ENCODE results near the gene IFI6. TPM values are rescaled to one million over a fixed set of nuclear protein-coding genes. Genes with fewer than 3 reads are reported as not detected.

The IFI6 gene
- total and polyA plus RNA-seq, 2 of the 8 experiments (the other 6 are each of a cell fraction or from before 2014, with no cell fraction given), result 6.1 to 13.2 TPM

DNA sequence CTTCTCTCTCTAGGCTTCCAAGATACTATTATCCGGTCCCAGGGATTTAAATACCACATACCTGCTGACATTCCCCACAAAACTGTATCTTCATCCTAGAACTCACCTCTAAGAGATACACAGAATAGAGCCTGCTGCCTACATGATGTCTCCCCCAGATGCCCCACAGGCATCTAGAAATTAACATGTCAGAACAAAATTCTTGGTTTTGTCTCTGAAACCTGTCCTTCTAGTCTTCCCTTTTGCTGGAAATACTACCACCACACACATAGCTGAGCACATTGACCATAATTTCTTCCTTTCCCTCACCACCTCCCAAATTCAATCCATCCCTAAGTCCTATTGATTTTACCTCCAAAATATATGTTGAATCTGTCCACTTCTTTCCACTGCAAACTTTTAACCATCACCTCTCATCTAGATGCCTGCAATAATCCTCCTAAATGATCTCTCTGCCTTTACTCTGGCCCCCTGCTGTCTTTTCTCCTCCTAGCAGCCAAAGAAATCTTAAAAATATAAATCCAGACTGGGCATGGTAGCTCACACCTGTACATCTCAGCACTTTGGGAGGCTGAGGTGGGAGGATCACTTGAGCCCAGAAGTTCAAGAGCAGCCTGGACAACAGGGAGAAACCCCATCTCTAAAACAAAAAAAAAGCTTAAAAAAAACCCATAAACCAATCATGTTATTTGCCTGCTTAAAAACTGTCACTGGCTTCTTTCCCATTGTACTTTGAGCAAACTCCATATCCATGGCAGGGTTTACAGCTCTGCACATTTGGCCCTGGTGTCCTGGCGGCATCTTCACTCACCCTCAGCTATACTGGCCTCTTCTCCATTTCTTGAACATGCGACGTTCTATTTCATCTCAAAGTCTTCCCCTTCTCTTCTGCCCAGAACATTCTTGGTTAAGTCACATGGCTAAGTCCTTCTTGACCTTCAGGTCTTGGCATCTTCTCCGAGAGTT is 47.6 kb upstream of the IFI6 start:
- no peaks in the 10 kb centered on the region for H4K20me1 ChIP-seq (replicated peaks in 1 of 2; ENCODE audit: control insufficient read depth in 1 of 2, insufficient read depth in 2 of 2, low read length in 2 of 2)
- no peak overlapping the region for H3K23ac ChIP-seq (ENCODE audit: insufficient read length)
- H3K4me2 ChIP-seq (ENCODE audit: insufficient read depth in 1 of 2, low read depth in 2 of 2, low read length in 2 of 2), result no peak overlapping the region
- no peaks in the 10 kb centered on the region for H3K79me1 ChIP-seq (ENCODE audit: low read depth, low read length)
- H3K18ac ChIP-seq (ENCODE audit: extremely low read depth, low read length), result no peak overlapping the region
- no peak overlapping the region for H2AFZ ChIP-seq (ENCODE audit: low read length)
- H2BK20ac ChIP-seq (ENCODE audit: low read length), result no peak overlapping the region
- H4K91ac ChIP-seq (replicated peaks; ENCODE audit: insufficient read length, low read length), result no peak overlapping the region
- no peak overlapping the region for H3K4ac ChIP-seq (replicated peaks; ENCODE audit: insufficient read length, low read depth, low read length)
- H2BK15ac ChIP-seq (ENCODE audit: low read length), result no peak overlapping the region
- H3K4me3 ChIP-seq (ENCODE audit: extremely low read depth in 1 of 4, insufficient read depth in 2 of 4, low read depth in 3 of 4, low read length in 4 of 4), result no peak overlapping the region
- H3K36me3 ChIP-seq (ENCODE audit: control insufficient read depth in 2 of 4, insufficient read depth in 4 of 4, low read length in 3 of 4), result no peaks in the 10 kb centered on the region
- peaks cover 0 to 2% (median 0%) of the 10 kb centered on the region in 4 experiments; a peak in 1 of 7 replicates for H3K27me3 ChIP-seq (replicated peaks in 1 of 4; ENCODE audit: control insufficient read depth in 3 of 4, extremely low read depth in 1 of 4, insufficient read depth in 3 of 4, low read length in 3 of 4)
- no peaks in the 10 kb centered on the region; the same call in 1 of the 2 replicates for H3K23me2 ChIP-seq (ENCODE audit: low read depth, low read length)
- H2BK12ac ChIP-seq (ENCODE audit: low read depth, low read length), result no peak overlapping the region
- DNase-seq (ENCODE audit: low read depth in 1 of 2, low spot score in 2 of 2) (no peak), FAIRE-seq (no peak)
- H2BK120ac ChIP-seq (replicated peaks; ENCODE audit: low read depth, low read length), result no peak overlapping the region
- ChIA-PET CTCF (ENCODE audit: partially characterized antibody) (interaction anchor here (0.6 to 2.0 kb wide), 3 partner anchors 50 to 255 kb away, joined by 3 to 6 read pairs (median 3); no protein-coding TSS in a partner anchor), POLR2A (ENCODE audit: partially characterized antibody) (no interaction called here)
- H4K8ac ChIP-seq (ENCODE audit: extremely low read depth, insufficient read depth, low read length), result no peak overlapping the region
- WGBS, 2 experiments (ENCODE audit: extremely low coverage in 1 of 2, insufficient coverage in 1 of 2, insufficient read length in 1 of 2, insufficient replicate concordance in 2 of 2, low coverage in 1 of 2, low lambda C conversion rate in 2 of 2, missing lambda C conversion rate in 1 of 2), result 85% methylated on average over 5 of the region's 5 CpGs; no CpG with 5 or more reads in 1 of the 2 experiments
- no peak overlapping the region for H4K5ac ChIP-seq (ENCODE audit: insufficient read length, low read depth, low read length)
- no peak overlapping the region for H2BK5ac ChIP-seq (ENCODE audit: low read depth, low read length)
- no peak overlapping the region for H3K14ac ChIP-seq (ENCODE audit: insufficient read length)
- no peaks in the 10 kb centered on the region for H3K79me2 ChIP-seq (ENCODE audit: control insufficient read depth in 1 of 2, insufficient read depth in 2 of 2, low read length in 2 of 2)
- no peak overlapping the region for H3K27ac ChIP-seq (ENCODE audit: low read depth, low read length)
- peaks cover 0 to 3% of the 10 kb centered on the region in 2 experiments; a peak in 2 of 4 replicates for H3K9me3 ChIP-seq (ENCODE audit: insufficient read depth in 2 of 2, low read depth in 1 of 2, low read length in 1 of 2)
- H3K4me1 ChIP-seq (replicated peaks in 1 of 4; ENCODE audit: control insufficient read depth in 3 of 4, insufficient read depth in 4 of 4, low read length in 3 of 4), result peaks cover 0 to 2% (median under 1%) of the 10 kb centered on the region in 4 experiments; a peak in 3 of 7 replicates
- no peak for TF ChIP-seq RAD21 (IDR thresholded peaks at IDR 0.05 in 1 of 2, conservative IDR thresholded peaks at IDR 0.05 in 1 of 2; ENCODE audit: low read depth in 2 of 2, low read length in 2 of 2)
- no peak for TF ChIP-seq RFX5 (IDR thresholded peaks at IDR 0.05; ENCODE audit: borderline replicate concordance, low read depth, low read length)
- TF ChIP-seq FOSL1 (IDR thresholded peaks at IDR 0.05; ENCODE audit: insufficient read depth, low read depth, low read length), result no peak
- no peak for TF ChIP-seq JUN (IDR thresholded peaks at IDR 0.05; ENCODE audit: low read depth, low read length)
- no peak for TF ChIP-seq ZNF274 (IDR thresholded peaks at IDR 0.05; ENCODE audit: borderline replicate concordance, extremely low read depth, low read length)
- no peak for TF ChIP-seq PHF8 (conservative IDR thresholded peaks at IDR 0.05; ENCODE audit: low read depth, low read length)
- no peak for TF ChIP-seq NRF1 (IDR thresholded peaks at IDR 0.05; ENCODE audit: low read depth, low read length)
- H3K56ac ChIP-seq (replicated peaks; ENCODE audit: insufficient read length, low read depth, low read length), result no peak overlapping the region
- H2AK5ac ChIP-seq (ENCODE audit: low read depth, low read length), result no peak overlapping the region
- H3K9ac ChIP-seq (replicated peaks in 1 of 4; ENCODE audit: extremely low read depth in 1 of 4, low read depth in 3 of 4, low read length in 3 of 4), result no peak overlapping the region

Data from H1 (cell line).